DOHH2 (cell line): ENCODE results near the gene DDX39A.

ENCODE experiments used
- CTCF ChIP-seq: fragments of 200-600 bp; sonication (generic); IDR thresholded peaks from one replicate; pipeline ENCODE4 v1.5.1; 2014; ENCODE audit warnings: antibody characterized with exemption, mild to moderate bottlenecking, low read depth, low read length; ENCODE audit not compliant: poor library complexity, severe bottlenecking
- EZH2phosphoT487 ChIP-seq: fragments of 200-600 bp; sonication (generic); IDR thresholded peaks from 2 replicates; pipeline ENCODE4 v1.6.1; 2017; ENCODE audit warnings: borderline replicate concordance, mild to moderate bottlenecking, antibody characterized with exemption, low read length, moderate library complexity, mixed read lengths

- TF ChIP-seq CTCF, result no peak
- TF ChIP-seq EZH2phosphoT487, result no peak
These were observed 48.8 kb downstream of the DDX39A start for GRCh38 chr19:14370169-14370939.
